Left lung (tissue), 10 donors: Measurements from ENCODE around the gene NMRK1. TPM values are rescaled to one million over a fixed set of nuclear protein-coding genes. Genes with fewer than 3 reads are reported as not detected.

Experiments used
- ATAC-seq: fragments of 200-7000 bp; cut with Tn5 transposase; one replicate; pipeline ENCODE4 v1.9.1; 2020; ENCODE audit warnings: moderate library complexity
- DNase-seq, 4 donors: peaks; one replicate each; pipeline ENCODE4 v3.0.0-alpha.2; 2013 to 2020
- H3K27ac ChIP-seq, 2 donors: fragments of 200-600 bp; sonication (generic) in 1 of 2; one replicate each; pipeline versions ENCODE4 v1.5.0 to v1.8.0; 2020 to 2021
- H3K27me3 ChIP-seq, 2 donors: fragments of 200-600 bp; sonication (generic) in 1 of 2; one replicate each; pipeline versions ENCODE4 v1.5.0 to v1.8.0; 2020 to 2021
- H3K36me3 ChIP-seq, 2 donors: fragments of 200-600 bp; sonication (generic) in 1 of 2; one replicate each; pipeline versions ENCODE4 v1.5.0 to v1.8.0; 2020 to 2021
- H3K4me1 ChIP-seq, 2 donors: fragments of 200-600 bp; one replicate each; pipeline ENCODE4 v1.8.0; 2021
- H3K4me3 ChIP-seq, 2 donors: fragments of 200-600 bp; sonication (generic) in 1 of 2; one replicate each; pipeline versions ENCODE4 v1.5.0 to v1.8.0; 2020 to 2021; ENCODE audit warnings: mild to moderate bottlenecking in 1 of 2
- H3K9me3 ChIP-seq, 2 donors: fragments of 200-600 bp; sonication (generic) in 1 of 2; one replicate each; pipeline versions ENCODE4 v1.5.0 to v1.8.0; 2020 to 2021
- intact Hi-C, 2 donors: fragments of 100-400 bp; cut with DNase I; formaldehyde crosslinking; loops; one replicate each; pipeline versions ENCODE4 v1.11.2 to v1.14.2; 2022
- polyA plus RNA-seq, 6 donors: library from polyadenylated mRNA; unstranded; fragments of 120-200 nt; gene quantifications; one replicate each; pipeline ENCODE4 v1.2.1, GENCODE V29; 2013; ENCODE audit not compliant: insufficient read length in 6 of 6
- total RNA-seq, 2 donors: library from RNA; stranded (reverse); fragmentation: NEBNext Ultra II Directional; extraction: Animal tissue kit (Norgen Biotek cat#: 25700); gene quantifications; one replicate each; pipeline ENCODE4 v1.2.1, GENCODE V29; 2021
- TF ChIP-seq, protein P1 (sequence below), 2 donors: fragments of 200-600 bp; sonication (generic) in 1 of 2; IDR thresholded peaks; one replicate each; pipeline versions ENCODE4 v1.5.0 to v1.8.0; 2021; ENCODE audit warnings: antibody characterized with exemption in 2 of 2
- donor health status: DM: no; HTN: yes; CAD: no.
- donor health status: DM: no; HTN: no; CAD: no.

The NMRK1 gene
- total and polyA plus RNA-seq, 8 donors = 26.0 to 60.1 (median 37.2) TPM

DNA sequence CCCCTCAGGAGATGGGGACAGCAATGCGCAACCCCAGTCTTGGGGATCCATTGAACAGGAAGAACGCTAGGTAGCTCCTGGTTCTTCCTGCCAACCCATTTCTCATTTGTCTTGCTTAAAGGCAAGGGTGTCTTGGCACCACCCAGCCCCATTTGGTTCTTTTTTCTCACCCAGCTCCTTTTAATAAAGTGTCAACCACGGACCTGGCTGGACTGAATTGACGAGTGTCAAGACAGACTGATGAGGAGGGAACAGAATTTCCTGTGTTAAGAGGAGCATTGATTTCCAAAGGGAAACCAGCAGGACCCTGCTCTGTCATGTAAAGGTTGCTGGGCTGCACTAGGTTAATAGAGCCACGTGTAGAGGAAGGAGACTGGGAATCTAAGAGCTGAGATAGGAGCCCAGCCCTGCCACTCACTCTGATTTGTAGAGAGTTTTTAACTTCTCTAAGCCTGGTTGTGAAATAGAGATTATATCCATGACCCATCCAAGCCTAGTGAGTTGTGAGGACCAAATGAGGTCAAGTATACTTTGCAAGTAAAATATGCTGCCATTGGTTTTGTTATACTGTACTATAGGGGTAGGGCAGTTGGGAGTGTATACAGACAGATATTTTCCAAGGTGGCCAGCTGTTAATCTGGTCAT is 34.1 kb upstream of the NMRK1 start:
- no peaks in the 10 kb centered on the region for H3K27me3 ChIP-seq
- no peak for DNase-seq
- H3K9me3 ChIP-seq = no peaks in the 10 kb centered on the region
- TF ChIP-seq, protein P1, sequence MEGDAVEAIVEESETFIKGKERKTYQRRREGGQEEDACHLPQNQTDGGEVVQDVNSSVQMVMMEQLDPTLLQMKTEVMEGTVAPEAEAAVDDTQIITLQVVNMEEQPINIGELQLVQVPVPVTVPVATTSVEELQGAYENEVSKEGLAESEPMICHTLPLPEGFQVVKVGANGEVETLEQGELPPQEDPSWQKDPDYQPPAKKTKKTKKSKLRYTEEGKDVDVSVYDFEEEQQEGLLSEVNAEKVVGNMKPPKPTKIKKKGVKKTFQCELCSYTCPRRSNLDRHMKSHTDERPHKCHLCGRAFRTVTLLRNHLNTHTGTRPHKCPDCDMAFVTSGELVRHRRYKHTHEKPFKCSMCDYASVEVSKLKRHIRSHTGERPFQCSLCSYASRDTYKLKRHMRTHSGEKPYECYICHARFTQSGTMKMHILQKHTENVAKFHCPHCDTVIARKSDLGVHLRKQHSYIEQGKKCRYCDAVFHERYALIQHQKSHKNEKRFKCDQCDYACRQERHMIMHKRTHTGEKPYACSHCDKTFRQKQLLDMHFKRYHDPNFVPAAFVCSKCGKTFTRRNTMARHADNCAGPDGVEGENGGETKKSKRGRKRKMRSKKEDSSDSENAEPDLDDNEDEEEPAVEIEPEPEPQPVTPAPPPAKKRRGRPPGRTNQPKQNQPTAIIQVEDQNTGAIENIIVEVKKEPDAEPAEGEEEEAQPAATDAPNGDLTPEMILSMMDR (IDR thresholded peaks at IDR 0.05) = no peak
- no peak overlapping the region for H3K27ac ChIP-seq
- no peak for ATAC-seq
- no peak overlapping the region for H3K4me3 ChIP-seq
- peaks cover 0 to 25% of the 10 kb centered on the region in 2 donors for H3K4me1 ChIP-seq
- intact Hi-C loops = no loop called here
- peaks cover 0 to 43% of the 10 kb centered on the region in 2 donors for H3K36me3 ChIP-seq

DNA sequence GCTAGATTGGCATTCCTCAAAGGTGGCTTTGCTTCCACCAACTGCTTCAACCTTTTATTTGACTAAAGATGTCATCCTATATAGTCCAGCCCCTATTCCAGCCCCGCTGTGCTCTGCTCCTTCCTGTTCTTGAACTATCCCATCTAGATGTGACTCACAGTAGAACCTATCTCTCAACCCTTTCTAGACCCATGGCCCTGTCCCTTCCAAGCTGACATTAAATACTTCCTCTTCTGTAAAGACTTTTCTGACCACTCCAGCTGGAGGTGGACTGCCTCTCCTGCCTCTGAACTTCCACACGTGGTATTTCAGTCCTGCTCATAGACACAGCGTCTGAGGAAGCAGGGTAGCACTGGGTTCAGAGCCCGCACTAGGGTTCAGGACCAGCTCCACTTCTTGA is 32.7 kb upstream of the NMRK1 start:
- H3K9me3 ChIP-seq = no peaks in the 10 kb centered on the region
- ATAC-seq = peak; percentile 39
- peaks cover 0 to 43% of the 10 kb centered on the region in 2 donors for H3K36me3 ChIP-seq
- H3K27me3 ChIP-seq = no peaks in the 10 kb centered on the region
- intact Hi-C loops = no loop called here
- no peak for DNase-seq
- TF ChIP-seq, protein P1 (IDR thresholded peaks at IDR 0.05) = no peak
- peaks cover 0 to 35% of the 10 kb centered on the region in 2 donors for H3K4me1 ChIP-seq
- no peak overlapping the region for H3K4me3 ChIP-seq
- peak overlapping the region in 1 of 2 donors; percentile 59 for H3K27ac ChIP-seq

DNA sequence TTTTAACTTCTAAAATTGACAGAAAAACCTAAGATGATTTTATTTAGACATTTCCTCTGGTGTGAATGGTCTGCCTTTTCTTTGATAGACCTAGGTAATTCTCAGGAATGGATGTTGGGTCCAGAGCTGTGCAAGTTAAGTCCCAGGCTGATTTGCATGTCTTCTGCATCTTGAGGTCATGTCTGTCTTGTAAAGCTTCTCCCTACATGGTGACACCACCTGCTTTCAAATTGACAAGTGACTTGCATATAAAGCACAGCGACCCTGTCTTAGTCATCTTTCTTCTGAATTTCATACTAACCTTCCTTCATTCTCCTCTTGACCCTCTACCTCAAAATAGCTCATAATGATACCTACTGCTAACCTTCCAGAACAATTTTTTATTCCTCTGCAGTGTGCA is 29.6 kb upstream of the NMRK1 start:
- TF ChIP-seq, protein P1 (IDR thresholded peaks at IDR 0.05) = no peak
- Histone ChIP-seq H3K36me3 (peaks cover 0 to 38% of the 10 kb centered on the region in 2 donors), H3K4me3 (no peak overlapping the region), H3K9me3 (no peaks in the 10 kb centered on the region), H3K27ac (no peak overlapping the region), H3K27me3 (no peaks in the 10 kb centered on the region), H3K4me1 (peaks cover 8 to 47% of the 10 kb centered on the region in 2 donors)
- ATAC-seq (no peak), DNase-seq (no peak)
- intact Hi-C loops = no loop called here

DNA sequence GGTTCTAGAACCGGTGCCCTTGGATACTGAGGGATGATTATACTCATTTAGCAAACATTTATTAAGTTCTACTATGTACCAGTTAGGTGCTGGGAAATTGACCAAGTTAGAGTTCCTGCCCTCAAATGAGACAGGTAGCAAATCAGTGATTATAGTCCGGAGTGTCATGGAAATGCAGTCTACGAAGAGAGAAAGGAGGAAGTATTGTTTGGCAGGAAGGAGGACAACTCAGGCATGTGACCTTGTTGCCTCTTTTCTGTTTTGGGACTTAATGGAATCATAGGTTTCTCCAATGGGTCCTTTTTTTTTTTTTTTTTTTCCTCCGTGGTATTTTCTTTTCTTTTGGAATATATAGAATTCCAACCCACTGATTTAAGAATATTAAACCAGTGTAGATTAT is 28.4 kb upstream of the NMRK1 start:
- intact Hi-C loops = no loop called here
- peak overlapping the region in 1 of 2 donors; percentile 15 for H3K27ac ChIP-seq
- H3K9me3 ChIP-seq = no peaks in the 10 kb centered on the region
- ATAC-seq (no peak), DNase-seq (no peak)
- H3K36me3 ChIP-seq = peaks cover 0 to 28% of the 10 kb centered on the region in 2 donors
- no peaks in the 10 kb centered on the region for H3K27me3 ChIP-seq
- TF ChIP-seq, protein P1 (IDR thresholded peaks at IDR 0.05) = no peak
- no peak overlapping the region for H3K4me3 ChIP-seq
- H3K4me1 ChIP-seq = peaks cover 12 to 59% of the 10 kb centered on the region in 2 donors

DNA sequence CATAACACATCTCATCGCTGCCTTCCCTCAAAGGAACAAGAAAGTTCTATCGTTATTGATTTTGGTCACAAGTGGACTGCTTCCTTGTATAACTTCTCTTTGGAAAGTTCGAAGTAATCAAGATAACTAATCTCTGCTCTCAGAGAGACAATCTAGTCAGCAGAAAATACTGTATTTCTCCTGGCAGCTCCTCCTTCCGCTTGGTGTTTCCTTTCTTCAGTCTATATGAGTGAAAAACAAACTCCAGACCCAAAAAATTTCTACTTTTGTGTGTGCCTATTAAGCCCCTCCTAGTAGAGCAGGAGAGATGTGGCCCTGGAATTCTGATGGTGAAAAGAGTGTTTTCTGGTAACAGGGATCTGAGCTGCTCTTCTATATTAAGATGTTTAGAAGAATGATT is 24.8 kb upstream of the NMRK1 start:
- no peaks in the 10 kb centered on the region for H3K27me3 ChIP-seq
- TF ChIP-seq, protein P1 (IDR thresholded peaks at IDR 0.05) = no peak
- no peaks in the 10 kb centered on the region for H3K9me3 ChIP-seq
- DNase-seq (no peak), ATAC-seq (no peak)
- intact Hi-C loops = no loop called here
- H3K4me3 ChIP-seq = no peak overlapping the region
- H3K27ac ChIP-seq = peak overlapping the region in 1 of 2 donors; percentile 7
- H3K4me1 ChIP-seq = peaks cover 12 to 75% of the 10 kb centered on the region in 2 donors
- H3K36me3 ChIP-seq = peaks cover 0 to 5% of the 10 kb centered on the region in 2 donors
